ENCODE data around the gene SMAD5. TPM values are rescaled to one million over a fixed set of nuclear protein-coding genes. Genes with fewer than 3 reads are reported as not detected.
A peak's percentile ranks its signal among the peaks of the same experiment; 100 is the strongest.

Gene SMAD5
- total and polyA plus RNA-seq, 2 experiments from 2014 or later, result 37.5 to 56.6 TPM

DNA sequence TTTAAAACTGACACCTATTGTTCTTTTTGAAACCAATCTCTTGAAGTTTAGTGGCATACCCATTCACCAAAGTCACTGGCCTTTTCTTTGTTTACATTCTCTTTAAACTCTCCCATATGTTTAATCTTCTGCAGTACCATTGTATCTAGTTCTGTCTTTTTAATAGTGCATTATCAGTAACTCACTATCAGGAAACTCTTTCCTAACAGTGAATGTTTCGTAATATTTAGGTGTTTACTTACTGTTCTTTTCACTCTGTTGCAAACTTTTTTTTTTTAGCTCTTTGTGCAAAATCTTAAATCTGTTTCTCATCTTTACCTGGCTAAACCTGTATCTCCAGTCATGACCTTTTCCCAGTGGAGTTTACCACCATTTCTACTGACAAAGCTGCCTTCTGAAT is 17.2 kb downstream of the SMAD5 start:
- H3K9me2 ChIP-seq (ENCODE audit: insufficient read depth), result no peaks in the 10 kb centered on the region
- no peak for ATAC-seq
- no peak overlapping the region for H2AFZ ChIP-seq
- Mint-ChIP-seq H3K27ac (no peak overlapping the region), H3K4me1 (peaks cover 17% of the 10 kb centered on the region; the same call in 2 of the 3 replicates), H3K27me3 (ENCODE audit: insufficient read depth, low read depth, poor library complexity) (no peaks in the 10 kb centered on the region), H3K36me3 (ENCODE audit: low read depth) (peaks cover 18% of the 10 kb centered on the region), H3K9me3 (no peaks in the 10 kb centered on the region), H3K4me3 (no peak overlapping the region)
- peaks cover 95% of the 10 kb centered on the region for H3K79me2 ChIP-seq (replicated peaks; ENCODE audit: insufficient read depth)
- DNase-seq (ENCODE audit: low spot score), result no peak
- H3K27me3 ChIP-seq (ENCODE audit: insufficient read depth), result no peaks in the 10 kb centered on the region
- peaks cover 56% of the 10 kb centered on the region for H4K20me1 ChIP-seq (replicated peaks; ENCODE audit: insufficient read depth)
- no peaks in the 10 kb centered on the region for H3F3A ChIP-seq (replicated peaks; ENCODE audit: low read depth)
- H3K36me3 ChIP-seq (ENCODE audit: insufficient read depth), result peaks cover 10% of the 10 kb centered on the region; the same call in 1 of the 2 replicates
- H3K27ac ChIP-seq (ENCODE audit: low read depth), result no peak overlapping the region
- TF ChIP-seq ETS1 (IDR thresholded peaks at IDR 0.05) (no peak), ZNF331 (CRISPR knock-in tag; IDR thresholded peaks at IDR 0.05; ENCODE audit: low read depth) (no peak), JUNB (IDR thresholded peaks at IDR 0.05; ENCODE audit: unreplicated experiment) (no peak), STAT1 (IDR thresholded peaks at IDR 0.05; ENCODE audit: unreplicated experiment) (no peak), CTCF (conservative IDR thresholded peaks at IDR 0.05; ENCODE audit: low read depth in 2 of 2) (no peak), ZNF462 (CRISPR knock-in tag; IDR thresholded peaks at IDR 0.05) (no peak), ZNF114 (CRISPR knock-in tag; IDR thresholded peaks at IDR 0.05) (no peak), CREB1 (CRISPR knock-in tag; IDR thresholded peaks at IDR 0.05; ENCODE audit: low read depth) (no peak), POLR2AphosphoS5 (IDR thresholded peaks at IDR 0.05; ENCODE audit: low read depth) (no peak), EZH2phosphoT487 (IDR thresholded peaks at IDR 0.05; ENCODE audit: unreplicated experiment) (no peak), EZH2 (IDR thresholded peaks at IDR 0.05; ENCODE audit: low read depth, unreplicated experiment) (no peak), NANOG (IDR thresholded peaks at IDR 0.05; ENCODE audit: borderline replicate concordance) (no peak)
- TF ChIP-seq, protein P1, sequence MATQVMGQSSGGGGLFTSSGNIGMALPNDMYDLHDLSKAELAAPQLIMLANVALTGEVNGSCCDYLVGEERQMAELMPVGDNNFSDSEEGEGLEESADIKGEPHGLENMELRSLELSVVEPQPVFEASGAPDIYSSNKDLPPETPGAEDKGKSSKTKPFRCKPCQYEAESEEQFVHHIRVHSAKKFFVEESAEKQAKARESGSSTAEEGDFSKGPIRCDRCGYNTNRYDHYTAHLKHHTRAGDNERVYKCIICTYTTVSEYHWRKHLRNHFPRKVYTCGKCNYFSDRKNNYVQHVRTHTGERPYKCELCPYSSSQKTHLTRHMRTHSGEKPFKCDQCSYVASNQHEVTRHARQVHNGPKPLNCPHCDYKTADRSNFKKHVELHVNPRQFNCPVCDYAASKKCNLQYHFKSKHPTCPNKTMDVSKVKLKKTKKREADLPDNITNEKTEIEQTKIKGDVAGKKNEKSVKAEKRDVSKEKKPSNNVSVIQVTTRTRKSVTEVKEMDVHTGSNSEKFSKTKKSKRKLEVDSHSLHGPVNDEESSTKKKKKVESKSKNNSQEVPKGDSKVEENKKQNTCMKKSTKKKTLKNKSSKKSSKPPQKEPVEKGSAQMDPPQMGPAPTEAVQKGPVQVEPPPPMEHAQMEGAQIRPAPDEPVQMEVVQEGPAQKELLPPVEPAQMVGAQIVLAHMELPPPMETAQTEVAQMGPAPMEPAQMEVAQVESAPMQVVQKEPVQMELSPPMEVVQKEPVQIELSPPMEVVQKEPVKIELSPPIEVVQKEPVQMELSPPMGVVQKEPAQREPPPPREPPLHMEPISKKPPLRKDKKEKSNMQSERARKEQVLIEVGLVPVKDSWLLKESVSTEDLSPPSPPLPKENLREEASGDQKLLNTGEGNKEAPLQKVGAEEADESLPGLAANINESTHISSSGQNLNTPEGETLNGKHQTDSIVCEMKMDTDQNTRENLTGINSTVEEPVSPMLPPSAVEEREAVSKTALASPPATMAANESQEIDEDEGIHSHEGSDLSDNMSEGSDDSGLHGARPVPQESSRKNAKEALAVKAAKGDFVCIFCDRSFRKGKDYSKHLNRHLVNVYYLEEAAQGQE (IDR thresholded peaks at IDR 0.05; ENCODE audit: unreplicated experiment), result no peak
- H3K4me1 ChIP-seq (ENCODE audit: insufficient read depth), result peaks cover 10% of the 10 kb centered on the region
- 0 out of 2 replicates have a peak overlapping the region, but pooled peaks have one; percentile 12 for H3K4me2 ChIP-seq
- H3K4me3 ChIP-seq, result no peak overlapping the region
